GM18498 (cell line): ENCODE results near the gene KRT38.
"Not testable (repeated sequence)": the region's sequence is repeated elsewhere in the genome, so short reads cannot be mapped to it uniquely, and the experiment has no call there.

Experiments used
- ATAC-seq: cut with Tn5 transposase; IDR thresholded peaks from one replicate; pipeline ENCODE4 v1.9.1; 2021; ENCODE audit warnings: mild to moderate bottlenecking, moderate library complexity; ENCODE audit not compliant: unreplicated experiment

The KRT38 gene

DNA sequence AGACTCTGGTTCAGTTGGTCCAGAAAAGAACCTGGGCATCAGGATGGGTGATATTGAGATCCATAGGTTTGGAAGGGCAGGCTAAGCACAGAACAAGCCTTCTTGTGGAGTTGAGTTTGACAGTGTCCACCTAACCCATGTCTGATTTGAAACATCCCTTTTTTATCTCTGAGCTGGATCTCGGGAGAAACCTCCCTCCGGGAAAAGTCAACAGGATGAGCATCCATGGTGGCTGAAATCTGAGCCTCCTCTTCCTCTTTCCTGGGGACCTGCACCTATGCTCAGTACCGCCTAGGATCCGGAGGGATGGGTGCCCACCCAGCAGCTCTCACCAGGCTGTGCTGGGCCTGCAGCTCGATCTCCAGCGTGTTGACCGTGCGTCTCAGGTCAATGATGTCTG is 23.0 kb upstream of the KRT38 start:
- ATAC-seq = no peak

DNA sequence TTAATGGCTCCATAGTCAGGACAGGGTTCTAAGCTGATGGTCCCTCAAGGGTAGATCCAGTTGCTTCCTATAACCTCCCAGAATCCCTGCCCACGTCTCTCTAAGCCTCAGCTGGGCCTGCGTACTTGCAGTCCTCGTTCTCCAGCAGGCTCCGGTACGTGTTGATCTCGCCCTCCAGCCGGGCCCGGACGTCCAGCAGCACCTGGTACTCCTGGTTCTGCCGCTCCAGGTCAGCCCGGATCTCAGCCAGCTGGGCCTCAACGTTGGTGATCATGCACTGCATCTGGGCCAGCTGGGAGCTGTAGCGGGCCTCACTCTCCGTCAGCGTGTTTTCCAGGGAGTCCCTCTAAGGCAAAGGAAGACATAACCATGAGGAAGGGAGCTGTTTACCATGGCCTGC is 21.9 kb upstream of the KRT38 start:
- no peak for ATAC-seq

GRCh38 chr17:41457676-41458075 is 16.9 kb upstream of the KRT38 start:
- ATAC-seq = no peak

- no peak for ATAC-seq
These were observed 15.4 kb upstream of the KRT38 start for GRCh38 chr17:41456204-41456603.

DNA sequence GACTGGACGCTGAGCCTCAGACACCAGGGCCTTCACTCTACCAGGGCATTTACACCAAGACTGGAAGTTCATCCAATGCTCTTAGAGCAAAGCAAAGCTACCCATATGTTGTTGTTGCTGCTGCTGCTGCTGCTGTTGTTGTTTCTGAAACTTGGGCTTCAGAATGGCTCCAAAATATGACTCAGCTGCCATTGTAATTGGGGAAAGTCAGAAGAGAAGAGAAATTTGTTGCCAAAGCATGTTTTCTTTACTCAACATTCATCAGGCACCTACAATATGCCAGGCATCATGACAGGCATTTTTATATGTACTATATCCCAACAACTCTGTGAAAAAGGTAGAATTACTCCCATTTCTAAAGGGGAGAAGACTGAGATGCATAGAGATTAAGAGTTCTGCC is 14.5 kb upstream of the KRT38 start:
- ATAC-seq = no peak

DNA sequence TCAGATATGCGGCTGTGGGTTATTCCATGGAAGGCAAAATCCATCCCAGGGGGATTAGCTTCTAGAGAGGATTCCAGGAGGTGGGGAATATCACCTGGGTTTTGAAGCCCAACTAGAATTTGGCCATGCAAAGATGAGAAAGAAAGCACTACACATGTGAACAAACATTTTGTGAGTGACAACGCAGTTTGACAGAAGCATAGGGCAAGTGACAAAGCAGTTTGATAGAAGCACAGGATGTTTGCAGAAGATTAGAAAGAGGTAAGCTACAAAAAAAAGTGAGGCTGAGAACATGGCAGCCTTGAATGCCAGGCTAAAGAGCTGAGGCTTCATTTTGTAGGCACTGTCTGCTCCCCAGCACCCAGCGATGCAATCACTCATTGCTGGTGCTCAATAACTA is 12.3 kb upstream of the KRT38 start:
- no peak for ATAC-seq

- ATAC-seq = no peak
These were observed 11.5 kb upstream of the KRT38 start for GRCh38 chr17:41452281-41452680.

GRCh38 chr17:41451154-41451728 is 10.5 kb upstream of the KRT38 start:
- ATAC-seq = no peak

DNA sequence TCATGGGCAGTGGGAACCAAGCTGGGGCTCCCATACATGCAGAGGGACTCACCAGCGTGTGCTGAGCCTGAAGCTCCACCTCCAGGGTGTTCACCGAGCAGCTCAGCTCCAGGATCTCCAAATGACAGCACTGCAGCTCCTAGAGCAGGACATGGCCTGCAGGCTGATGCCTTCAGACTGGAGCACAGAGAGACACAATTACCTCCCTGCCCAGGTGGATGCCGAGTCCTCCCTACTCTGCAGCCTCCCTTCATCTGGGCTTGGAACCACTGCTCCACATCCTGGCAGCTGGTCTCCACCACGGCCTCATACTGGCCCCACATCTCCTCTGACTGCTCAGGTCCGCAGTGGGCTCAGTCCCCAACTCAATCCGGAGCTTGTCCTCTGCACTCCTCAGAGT is 8.2 kb upstream of the KRT38 start:
- ATAC-seq = no peak

- no peak for ATAC-seq
These were observed 7.7 kb upstream of the KRT38 start for GRCh38 chr17:41448506-41448905.

GRCh38 chr17:41446806-41447205 is 6.0 kb upstream of the KRT38 start:
- ATAC-seq = no peak

DNA sequence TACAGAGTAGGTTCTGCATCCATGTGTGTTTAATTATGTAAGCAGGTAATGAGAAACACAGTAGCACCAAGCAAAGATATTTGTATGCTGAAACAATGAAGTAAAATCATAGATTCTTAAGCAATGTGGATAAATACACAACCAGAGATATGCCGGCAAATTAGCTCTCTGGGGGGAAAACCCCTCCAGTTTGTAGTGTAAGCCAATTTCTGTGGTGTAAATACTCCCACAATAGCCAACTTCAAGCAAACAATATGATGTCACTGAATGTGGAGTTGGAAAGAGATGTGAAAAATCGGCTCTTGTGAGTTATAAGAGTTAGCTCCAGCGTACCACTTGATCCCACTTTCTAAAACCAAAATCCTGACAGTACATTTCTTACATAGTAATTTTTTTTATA is 3.9 kb upstream of the KRT38 start:
- no peak for ATAC-seq

DNA sequence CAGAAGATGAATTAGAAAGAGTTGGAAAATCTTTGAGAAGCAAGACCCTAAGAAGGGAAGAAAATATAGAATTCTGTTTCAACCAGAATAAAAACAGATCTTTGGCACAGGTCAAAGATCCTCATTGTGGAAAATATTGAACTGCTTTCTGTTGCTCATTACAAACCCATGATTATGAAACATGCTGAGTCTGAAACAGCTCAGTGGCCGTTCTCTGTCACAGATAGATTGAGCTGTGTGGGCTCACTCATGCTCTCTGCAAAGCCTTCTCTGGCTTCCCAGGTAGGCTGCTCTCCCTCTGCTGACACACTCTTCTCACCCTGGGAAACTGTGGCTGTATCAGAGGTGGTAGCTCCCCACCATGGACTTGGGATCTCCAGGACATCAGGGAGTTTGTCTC is 3.4 kb upstream of the KRT38 start:
- ATAC-seq = no peak

GRCh38 chr17:41442739-41443138 is 2.0 kb upstream of the KRT38 start:
- ATAC-seq = no peak

- ATAC-seq = no peak
These were observed 1.4 kb downstream of the KRT38 start for GRCh38 chr17:41439375-41439774.

DNA sequence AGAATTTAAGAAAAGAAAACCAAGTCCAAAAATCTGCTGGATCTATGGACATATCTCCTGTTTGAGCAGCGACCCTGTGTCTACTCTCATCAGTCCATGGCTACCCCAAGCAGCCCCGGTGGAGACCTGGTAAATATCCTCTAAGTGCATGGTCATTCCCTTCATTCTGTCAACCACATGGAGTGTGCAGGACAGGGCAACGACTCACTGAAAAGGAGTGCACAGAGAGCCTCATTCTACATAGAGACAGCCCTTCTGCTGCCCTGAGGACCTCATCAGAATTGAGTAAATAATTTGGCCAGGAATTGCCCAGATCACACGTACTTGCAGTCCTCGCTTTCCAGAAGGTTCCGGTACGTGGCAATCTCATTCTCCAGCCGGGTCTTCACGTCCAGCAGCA is 3.0 kb downstream of the KRT38 start:
- no peak for ATAC-seq

GRCh38 chr17:41437254-41437653 is 3.5 kb downstream of the KRT38 start:
- no peak for ATAC-seq

DNA sequence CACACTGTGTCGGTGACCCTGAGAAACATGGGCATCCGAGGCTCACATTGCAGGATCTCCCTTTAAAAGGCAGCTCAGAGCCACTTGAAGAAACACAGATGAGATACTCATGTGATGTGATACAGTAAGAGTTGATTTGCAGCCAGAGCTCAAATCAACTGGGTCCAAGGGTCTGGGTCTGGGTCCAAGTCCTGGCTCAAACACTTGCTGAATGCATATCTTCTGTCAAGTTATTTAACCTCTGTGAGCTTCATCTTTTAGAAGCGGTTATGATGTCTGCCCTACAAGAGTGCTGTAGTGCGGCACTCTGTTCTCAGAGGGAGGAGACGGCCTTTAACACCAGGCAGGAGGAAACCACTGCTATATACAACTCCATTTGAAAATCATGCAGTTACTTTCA is 6.4 kb downstream of the KRT38 start:
- no peak for ATAC-seq

DNA sequence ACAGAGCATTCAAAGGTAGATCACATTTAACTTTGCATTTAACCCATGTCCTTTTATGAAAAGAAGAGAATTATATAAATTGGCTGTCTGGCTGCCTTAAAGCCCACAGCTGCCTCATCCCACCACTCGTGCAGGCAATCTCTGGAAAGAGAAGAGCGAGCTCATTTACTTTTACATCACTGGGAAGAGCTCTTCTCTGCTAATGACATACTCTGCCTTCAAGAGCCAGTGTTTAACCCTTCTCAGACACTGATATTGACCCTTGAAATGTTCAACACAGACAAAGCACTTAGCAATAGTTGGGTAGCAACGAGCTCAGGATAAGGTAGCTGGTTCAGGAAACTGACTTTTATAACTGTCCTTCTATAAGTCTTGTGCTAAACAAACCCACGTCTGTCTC is 6.8 kb downstream of the KRT38 start:
- no peak for ATAC-seq

DNA sequence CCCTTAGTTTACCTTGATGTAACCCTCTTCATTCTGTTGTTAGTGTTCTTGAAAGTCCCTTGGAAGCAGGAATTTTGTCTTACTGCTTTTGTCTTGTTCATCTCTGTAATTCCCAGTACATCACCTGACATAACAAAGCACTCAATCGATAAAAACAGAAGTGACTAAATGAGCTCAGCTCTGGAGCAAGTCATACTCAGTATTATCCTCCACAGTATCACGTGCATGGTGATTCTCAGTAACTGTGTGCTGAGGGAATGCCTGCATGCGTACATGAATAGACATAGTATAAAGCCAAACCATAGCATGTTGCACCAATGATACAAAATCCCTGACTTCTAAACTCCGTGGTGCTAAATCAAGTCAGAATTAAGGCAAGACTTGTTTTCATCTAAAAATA is 7.2 kb downstream of the KRT38 start:
- no peak for ATAC-seq

GRCh38 chr17:41430376-41430775 is 10.4 kb downstream of the KRT38 start:
- ATAC-seq = not testable (repeated sequence)

- no peak for ATAC-seq
These were observed 11.1 kb downstream of the KRT38 start for GRCh38 chr17:41429667-41430066.

DNA sequence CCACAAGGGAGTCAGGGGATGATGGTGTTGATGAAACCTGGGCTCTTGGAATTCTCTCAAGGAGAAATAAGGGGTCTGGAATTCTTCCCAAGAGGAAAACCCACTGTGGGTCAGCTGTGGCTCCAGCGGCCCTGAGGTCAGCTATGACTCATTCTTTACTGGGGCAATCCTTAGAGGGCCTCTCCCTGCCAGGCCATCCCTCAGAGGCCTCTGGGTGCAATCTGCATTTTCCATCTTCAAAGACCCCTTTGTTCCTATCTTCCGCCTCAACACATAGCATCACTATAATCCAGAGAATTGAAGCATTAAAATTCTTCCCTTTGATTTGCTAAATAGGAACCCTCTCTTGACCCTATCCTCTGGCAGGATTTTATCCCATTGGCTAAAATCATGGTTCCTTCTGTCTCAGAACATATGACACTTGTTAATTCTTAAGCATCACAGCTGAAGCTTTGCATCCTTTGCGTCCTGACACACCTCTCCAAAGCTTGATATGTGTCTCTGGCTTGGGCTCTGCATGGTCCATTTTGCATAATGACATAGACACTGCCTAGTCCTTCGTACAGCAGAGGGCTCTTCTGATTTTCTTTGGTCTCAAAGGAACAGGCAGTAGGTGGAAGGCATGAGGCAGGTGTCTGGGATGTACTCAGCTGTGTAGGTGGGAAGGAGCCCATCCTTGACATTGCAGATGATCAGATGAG is 12.0 kb downstream of the KRT38 start:
- ATAC-seq = no peak
